OCI-LY3 (cell line): ENCODE data around the gene TTLL8.

ENCODE experiments used
- EZH2phosphoT487 ChIP-seq: fragments of 200-600 bp; shearing (Covaris generic); IDR thresholded peaks from 2 replicates; pipeline ENCODE4 v1.6.1; 2018; ENCODE audit warnings: antibody characterized with exemption, mixed run types, low read depth
- TF ChIP-seq, protein P1 (sequence below): fragments of 200-600, 300-600 bp; sonication (generic); IDR thresholded peaks from 2 replicates; pipeline ENCODE4 v1.5.1; 2014; ENCODE audit warnings: antibody characterized with exemption, low read length, low read depth

- TF ChIP-seq, protein P1, sequence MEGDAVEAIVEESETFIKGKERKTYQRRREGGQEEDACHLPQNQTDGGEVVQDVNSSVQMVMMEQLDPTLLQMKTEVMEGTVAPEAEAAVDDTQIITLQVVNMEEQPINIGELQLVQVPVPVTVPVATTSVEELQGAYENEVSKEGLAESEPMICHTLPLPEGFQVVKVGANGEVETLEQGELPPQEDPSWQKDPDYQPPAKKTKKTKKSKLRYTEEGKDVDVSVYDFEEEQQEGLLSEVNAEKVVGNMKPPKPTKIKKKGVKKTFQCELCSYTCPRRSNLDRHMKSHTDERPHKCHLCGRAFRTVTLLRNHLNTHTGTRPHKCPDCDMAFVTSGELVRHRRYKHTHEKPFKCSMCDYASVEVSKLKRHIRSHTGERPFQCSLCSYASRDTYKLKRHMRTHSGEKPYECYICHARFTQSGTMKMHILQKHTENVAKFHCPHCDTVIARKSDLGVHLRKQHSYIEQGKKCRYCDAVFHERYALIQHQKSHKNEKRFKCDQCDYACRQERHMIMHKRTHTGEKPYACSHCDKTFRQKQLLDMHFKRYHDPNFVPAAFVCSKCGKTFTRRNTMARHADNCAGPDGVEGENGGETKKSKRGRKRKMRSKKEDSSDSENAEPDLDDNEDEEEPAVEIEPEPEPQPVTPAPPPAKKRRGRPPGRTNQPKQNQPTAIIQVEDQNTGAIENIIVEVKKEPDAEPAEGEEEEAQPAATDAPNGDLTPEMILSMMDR, result no peak
- TF ChIP-seq EZH2phosphoT487, result no peak
These were observed 13.5 kb upstream of the TTLL8 start for GRCh38 chr22:50071432-50072166.
